Cerebellar cortex (tissue), 1 donor: ENCODE results near the gene MRPS18C.
A peak's percentile ranks its signal among the peaks of the same experiment; 100 is the strongest.
"Not testable (repeated sequence)": the region's sequence is repeated elsewhere in the genome, so short reads cannot be mapped to it uniquely, and the experiment has no call there.

Experiments
- DNase-seq: peaks from one replicate; pipeline ENCODE4 v3.0.0-alpha.2; 2015; ENCODE audit warnings: low spot score

MRPS18C gene

GRCh38 chr4:83498187-83498586 is 42.3 kb downstream of the MRPS18C start:
- DNase-seq = no peak

GRCh38 chr4:83501671-83502070 is 45.8 kb downstream of the MRPS18C start:
- DNase-seq = not testable (repeated sequence)

GRCh38 chr4:83503974-83504373 is 48.1 kb downstream of the MRPS18C start:
- DNase-seq = no peak

GRCh38 chr4:83504503-83504902 is 48.6 kb downstream of the MRPS18C start:
- no peak for DNase-seq

GRCh38 chr4:83504996-83505395 is 49.1 kb downstream of the MRPS18C start:
- no peak for DNase-seq

GRCh38 chr4:83509156-83509585 is 53.3 kb downstream of the MRPS18C start:
- DNase-seq = peak; percentile 52

- DNase-seq = no peak
Measured at GRCh38 chr4:83510442-83510841, 54.6 kb downstream of the MRPS18C start.
